HG03097 (cell line): ENCODE data around the gene BANF2.
"Not testable (repeated sequence)": the region's sequence is repeated elsewhere in the genome, so short reads cannot be mapped to it uniquely, and the experiment has no call there.

Experiments
- ATAC-seq: cut with Tn5 transposase; IDR thresholded peaks from one replicate; pipeline ENCODE4 v1.9.1; 2021; ENCODE audit not compliant: unreplicated experiment, low FRiP score

BANF2 gene

DNA sequence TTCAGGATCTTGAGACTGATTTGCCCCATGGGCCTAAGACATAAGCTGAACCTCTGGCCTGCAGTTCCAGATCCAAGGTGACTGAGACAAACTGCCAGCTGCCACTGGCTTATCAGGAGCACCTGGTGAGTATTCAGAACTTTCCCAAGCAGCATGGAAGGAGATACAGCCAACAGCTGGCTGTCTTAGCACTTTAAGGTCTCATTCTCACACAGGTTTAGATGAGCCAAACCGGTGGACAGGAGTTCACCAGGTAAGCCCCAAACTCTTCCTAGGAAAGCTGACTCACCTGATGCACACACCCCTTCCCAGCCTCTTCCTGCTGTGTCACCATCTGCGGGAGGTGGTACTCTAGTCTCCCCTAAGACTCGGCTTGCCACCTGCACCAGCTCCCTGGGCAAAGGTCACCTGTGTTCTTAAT is at the start of gene BANF2:
TSS of gene BANF2 (plus strand) at position 36 of the 421 bp plus-strand sequence. CDS start 25,060 bp downstream, outside the sequence.
- ATAC-seq = no peak

DNA sequence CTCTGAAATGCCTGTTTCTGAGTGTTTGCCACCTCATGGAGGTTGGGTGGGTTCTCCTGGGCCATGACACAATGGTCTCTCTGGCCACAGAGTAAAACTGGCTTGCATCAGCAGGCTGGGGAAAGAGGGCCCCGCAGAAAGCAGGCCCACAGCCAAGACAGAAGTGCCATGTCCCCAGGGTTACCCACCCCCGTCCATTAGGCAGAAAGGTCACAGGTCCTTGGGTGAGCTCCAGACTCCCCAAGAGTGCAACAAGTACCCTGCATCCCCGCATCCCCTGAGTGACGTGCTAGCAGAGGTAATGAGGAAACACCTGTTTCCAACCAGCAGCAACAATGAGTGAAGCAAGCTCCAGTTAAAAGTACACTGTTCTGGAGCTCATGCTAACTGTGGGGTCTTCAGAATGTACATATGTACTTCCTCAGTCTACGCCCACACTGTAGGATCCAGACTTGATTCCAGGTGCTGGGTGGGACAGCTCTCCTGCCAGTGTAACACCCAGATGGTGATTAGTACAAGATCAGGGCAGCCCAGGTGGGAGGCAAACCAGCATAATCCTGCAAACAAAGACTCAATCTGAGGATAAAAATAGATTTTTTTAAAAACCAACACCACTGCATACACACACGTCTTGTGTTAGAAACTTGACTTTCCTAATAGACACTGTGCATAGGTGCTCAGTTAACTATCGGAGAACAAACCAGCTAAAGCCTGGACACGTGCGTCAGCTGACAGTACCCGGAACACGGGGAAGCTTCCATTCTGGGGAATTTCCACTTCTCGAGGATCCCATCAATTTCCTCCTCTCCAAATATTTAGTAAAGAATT is 49.3 kb upstream of the BANF2 start:
- no peak for ATAC-seq

GRCh38 chr20:17651129-17651759 is 48.5 kb upstream of the BANF2 start:
- ATAC-seq = no peak

DNA sequence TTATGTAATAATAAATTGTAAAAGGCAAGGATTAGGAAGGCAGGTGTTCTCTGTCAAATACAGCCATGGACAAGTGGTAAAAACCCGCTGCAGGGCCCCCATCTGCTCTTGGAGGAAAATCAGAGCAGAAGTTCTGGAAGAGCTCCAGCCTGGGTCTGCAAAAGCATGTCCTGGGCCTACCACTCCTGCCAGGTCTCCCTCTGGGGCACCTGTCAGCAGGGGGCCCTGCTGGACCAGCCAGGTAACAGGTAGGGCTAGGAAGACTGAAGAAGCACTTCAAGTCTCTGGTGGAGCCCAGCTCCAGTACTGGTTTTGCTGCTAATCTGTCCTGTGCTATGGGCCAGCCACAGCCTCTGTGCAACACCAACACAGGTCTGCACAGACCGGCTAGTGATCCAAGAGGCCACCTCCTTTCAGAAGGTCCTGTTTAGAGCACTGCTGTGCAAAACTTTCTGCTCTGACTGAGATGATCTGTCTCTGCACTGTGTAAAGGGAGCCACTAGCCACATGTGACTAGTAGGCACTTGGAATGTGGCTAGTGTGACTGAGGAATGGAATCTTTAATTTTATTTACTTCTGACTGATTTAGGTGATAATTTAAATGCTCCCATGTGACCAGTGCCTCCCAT is 47.9 kb upstream of the BANF2 start:
- no peak for ATAC-seq

DNA sequence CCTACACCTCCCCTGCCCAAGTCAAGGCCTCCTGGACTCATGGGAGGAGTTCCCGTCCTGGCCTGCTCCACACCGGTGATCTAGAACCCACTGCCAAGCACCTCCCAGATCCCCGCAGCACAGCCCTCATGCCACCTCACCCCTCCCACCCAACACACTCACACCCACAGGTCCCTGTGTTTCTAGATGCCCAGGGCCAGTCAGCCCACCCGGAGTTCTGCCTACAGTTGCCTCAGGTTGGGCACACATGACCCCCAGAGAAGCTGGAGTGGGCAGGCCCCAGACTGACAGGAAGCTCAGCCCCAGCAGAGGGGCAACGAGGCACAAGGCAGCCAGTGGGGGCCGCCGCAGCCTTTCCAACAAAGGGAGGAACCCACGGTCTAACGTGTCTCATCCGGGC is 47.4 kb upstream of the BANF2 start:
- ATAC-seq = no peak

- no peak for ATAC-seq
These were observed 45.7 kb upstream of the BANF2 start for GRCh38 chr20:17653835-17654648.

GRCh38 chr20:17654649-17655285 is 45.0 kb upstream of the BANF2 start:
- no peak for ATAC-seq

- no peak for ATAC-seq
These were observed 44.5 kb upstream of the BANF2 start for GRCh38 chr20:17655286-17655651.

DNA sequence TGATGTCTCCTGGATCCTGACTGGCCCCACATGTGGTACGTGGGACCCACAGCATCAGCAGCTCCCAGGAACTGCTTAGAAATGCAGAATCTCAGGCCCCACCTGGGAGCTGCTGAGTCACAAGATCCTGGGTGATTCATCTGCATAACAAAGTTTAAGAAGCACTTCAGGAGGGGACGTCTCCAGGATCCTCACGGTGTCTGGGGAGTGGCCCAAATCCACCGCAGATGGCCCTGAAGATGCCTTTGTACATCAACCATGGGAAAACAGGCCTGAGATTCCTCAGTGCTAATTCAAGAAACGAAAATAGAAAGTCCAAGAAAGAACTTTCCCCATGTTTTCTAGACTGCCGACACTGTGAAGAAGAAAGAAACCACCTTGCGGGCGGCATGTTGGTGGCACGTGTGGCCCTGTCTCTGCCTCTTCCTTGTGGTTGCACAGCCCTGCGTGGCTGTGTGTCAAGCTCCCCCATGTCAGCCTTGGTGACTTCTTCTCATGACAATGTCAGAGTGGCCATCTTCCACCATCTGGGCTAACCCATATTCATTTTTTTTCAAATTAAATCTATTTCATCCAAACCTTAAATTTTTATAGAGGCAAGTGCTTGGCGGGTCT is 43.8 kb upstream of the BANF2 start:
- ATAC-seq = no peak

GRCh38 chr20:17657079-17657825 is 42.5 kb upstream of the BANF2 start:
- ATAC-seq = no peak

GRCh38 chr20:17657898-17658647 is 41.7 kb upstream of the BANF2 start:
- ATAC-seq = no peak

DNA sequence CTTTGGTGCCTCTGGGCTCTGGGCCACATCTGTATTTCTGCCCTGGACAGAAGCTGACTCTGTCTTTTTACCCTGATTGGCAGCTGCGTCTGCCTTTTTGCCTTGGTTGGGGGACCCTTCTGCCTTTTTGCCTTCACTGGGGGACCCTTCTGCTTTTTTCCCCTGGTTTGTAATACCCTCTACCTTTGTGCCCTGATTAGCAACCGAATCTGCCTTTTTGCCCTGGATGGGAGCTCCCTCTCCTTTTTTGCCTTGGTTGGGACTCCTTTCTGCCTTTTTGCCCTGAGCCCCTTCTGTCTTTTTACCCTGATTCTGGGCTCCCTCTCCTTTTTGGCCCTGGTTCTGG is 41.1 kb upstream of the BANF2 start:
- ATAC-seq = no peak

DNA sequence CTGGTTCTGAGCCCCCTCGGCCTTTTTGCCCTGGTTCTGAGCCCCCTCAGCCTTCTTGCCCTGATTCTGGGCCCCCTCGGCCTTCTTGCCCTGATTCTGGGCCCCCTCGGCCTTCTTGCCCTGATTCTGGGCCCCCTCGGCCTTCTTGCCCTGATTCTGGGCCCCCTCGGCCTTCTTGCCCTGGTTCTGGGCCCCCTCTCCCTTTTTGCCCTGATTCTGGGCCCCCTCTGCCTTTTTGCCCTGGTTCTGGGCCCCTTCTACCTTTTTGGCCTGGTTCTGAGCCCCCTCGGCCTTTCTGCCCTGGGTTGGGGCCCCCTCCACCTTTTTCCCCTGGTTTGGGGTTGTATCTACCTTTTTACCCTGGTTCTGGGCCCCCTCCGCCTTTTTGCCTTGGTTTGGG is 40.4 kb upstream of the BANF2 start:
- not testable (repeated sequence) for ATAC-seq

DNA sequence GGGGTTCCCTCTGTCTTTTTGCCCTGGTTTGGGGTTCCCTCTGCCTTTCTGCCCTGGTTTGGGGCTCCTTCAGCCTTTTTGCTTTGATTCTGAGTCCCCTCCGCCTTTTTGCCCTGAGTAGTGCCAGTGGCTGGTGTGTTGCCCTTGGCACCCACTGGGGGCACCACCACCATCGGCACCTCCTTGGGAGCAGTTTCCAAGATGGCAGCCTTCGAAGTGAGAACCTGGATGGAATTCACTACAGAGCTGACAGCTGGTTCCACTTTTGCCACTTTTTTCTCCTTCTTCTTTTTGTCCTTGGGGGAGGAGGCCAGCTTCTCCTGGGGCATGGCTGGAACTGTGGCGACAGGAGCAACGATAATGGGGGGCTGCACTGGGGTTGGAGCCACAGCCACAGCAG is 40.0 kb upstream of the BANF2 start:
- ATAC-seq = no peak

DNA sequence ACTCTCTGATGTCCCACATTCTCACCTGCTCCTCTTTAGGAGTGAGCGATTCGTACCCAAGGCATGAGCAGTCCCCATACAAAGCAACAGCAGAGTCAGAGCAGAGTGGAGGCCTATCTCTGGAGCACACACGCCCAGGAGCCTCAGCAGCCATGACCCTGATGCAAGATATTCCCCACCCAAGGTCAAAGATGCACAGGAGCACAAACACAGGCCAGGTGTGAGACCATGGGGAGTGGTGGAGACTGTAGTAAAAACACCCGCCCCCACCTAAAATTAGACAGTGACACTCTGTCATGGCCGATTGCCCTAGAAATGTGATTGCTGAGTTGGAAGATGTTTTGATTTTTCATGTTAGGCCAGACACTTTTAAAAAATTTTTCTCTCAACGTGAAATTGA is 39.1 kb upstream of the BANF2 start:
- ATAC-seq = no peak

DNA sequence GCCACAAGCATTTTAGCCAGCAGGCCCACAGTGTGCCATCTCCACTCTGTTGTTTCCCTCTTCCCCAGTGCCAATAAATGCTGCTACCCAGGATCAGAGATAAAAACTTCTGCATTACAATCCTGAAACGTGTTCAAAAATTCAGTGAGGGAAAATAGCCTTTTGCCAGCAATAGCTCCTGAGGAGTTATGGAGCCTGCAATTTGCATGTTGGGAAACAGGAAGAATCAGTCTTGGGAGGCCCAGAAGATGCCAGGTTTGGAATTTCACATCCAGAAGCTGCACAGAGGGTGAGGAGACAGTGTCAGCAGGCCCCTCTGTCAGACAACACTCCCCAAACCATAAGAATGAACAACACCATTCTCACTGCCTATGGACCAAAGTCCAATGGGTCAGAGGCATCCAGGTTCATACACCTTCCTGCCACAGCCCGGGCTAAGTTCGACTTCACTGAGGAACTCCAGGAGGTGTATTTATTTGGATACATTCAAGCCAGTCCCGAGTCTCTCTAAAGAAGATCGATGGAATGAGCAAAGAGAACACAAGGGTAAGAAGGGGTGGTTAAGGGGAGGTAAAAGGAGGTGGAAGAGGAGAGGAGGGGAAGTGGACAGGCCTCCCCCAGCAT is 38.5 kb upstream of the BANF2 start:
- ATAC-seq = no peak

DNA sequence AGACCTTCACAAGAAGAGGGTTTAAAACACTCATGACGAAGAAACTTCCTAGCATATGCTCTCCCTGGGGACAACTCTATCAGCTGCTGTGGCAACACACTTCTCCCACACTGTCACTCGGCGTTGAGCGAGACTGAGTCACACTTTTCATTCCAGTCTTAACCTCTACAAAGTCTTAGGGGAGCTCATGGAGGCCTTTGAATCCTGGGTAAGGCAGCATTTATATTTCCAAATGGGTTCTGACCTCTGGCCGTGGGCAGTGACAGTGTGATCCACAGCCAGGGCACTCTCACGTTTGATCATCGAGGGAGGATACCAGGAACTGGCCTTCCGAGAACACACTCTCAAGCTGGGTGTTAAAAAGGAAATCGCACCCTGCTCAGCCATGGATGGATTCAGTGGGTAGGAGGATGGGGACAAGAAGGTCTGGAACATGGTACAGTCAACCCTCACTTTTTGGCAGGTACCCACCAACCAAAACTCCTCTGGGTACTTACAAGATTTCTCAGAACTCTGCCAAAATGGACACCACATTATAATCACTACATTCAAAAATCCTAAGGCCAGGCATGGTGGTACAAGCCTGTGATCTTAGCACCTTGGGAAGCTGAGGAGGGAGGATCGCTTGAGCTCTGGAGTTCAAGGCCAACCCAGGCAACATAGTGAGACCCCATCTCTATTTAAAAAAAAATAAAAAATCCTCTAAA is 37.3 kb upstream of the BANF2 start:
- no peak for ATAC-seq

GRCh38 chr20:17663040-17663399 is 36.7 kb upstream of the BANF2 start:
- ATAC-seq = no peak
